Keratinocyte (primary cell): Measurements from ENCODE around the gene MARCHF10. TPM values are rescaled to one million over a fixed set of nuclear protein-coding genes. Genes with fewer than 3 reads are reported as not detected.

Source experiments
- DNase-seq: peaks from one replicate; pipeline ENCODE4 v3.0.0-alpha.2; 2011; ENCODE audit warnings: low read depth, missing footprints, low spot score
- FAIRE-seq: peaks from 2 replicates; lab custom pipeline; 2011; peaks lifted over from hg19 to GRCh38; lab: Jason Lieb, UNC
- H2AFZ ChIP-seq: 2 replicates; pipeline ENCODE4 v1.6.0; 2012; ENCODE audit warnings: low read length, control low read depth, inconsistent platforms; ENCODE audit not compliant: control insufficient read depth
- H3K27ac ChIP-seq: 2 replicates; pipeline ENCODE4 v1.5.1; 2011; ENCODE audit warnings: low read length; ENCODE audit not compliant: control insufficient read depth, insufficient read depth
- H3K27me3 ChIP-seq: 3 replicates; pipeline ENCODE4 v1.6.0; 2011; ENCODE audit warnings: low read length; ENCODE audit not compliant: control insufficient read depth, insufficient read depth; ENCODE audit errors: extremely low read depth
- H3K36me3 ChIP-seq, 2 experiments: 2 replicates in 1 of 2; 3 replicates in 1 of 2; pipeline ENCODE4 v1.5.1; 2011; ENCODE audit warnings: low read length in 2 of 2, mild to moderate bottlenecking in 1 of 2; ENCODE audit not compliant: control insufficient read depth in 2 of 2, insufficient read depth in 2 of 2; ENCODE audit errors: extremely low read depth in 1 of 2
- H3K4me1 ChIP-seq: 3 replicates; pipeline ENCODE4 v1.5.1; 2011; ENCODE audit warnings: low read length; ENCODE audit not compliant: control insufficient read depth, insufficient read depth; ENCODE audit errors: extremely low read depth
- H3K4me2 ChIP-seq: 3 replicates; pipeline ENCODE4 v1.6.0; 2011; ENCODE audit warnings: low read depth, low read length; ENCODE audit not compliant: control insufficient read depth, insufficient read depth; ENCODE audit errors: extremely low read depth
- H3K4me3 ChIP-seq, 3 experiments: fragments of 200-600 bp in 1 of 3; sonication (generic) in 1 of 3; 2 replicates in 2 of 3; 3 replicates in 1 of 3; pipeline ENCODE4 v1.5.1; 2011 to 2016; ENCODE audit warnings: low read length in 3 of 3, mild to moderate bottlenecking in 3 of 3, control low read depth in 2 of 3, inconsistent platforms in 1 of 3, low read depth in 1 of 3, mixed read lengths in 1 of 3, mixed run types in 1 of 3, moderate library complexity in 1 of 3; ENCODE audit not compliant: control insufficient read depth in 2 of 3, insufficient read depth in 2 of 3; ENCODE audit errors: extremely low read depth in 1 of 3
- H3K79me2 ChIP-seq: 2 replicates; pipeline ENCODE4 v1.6.0; 2012; ENCODE audit warnings: low read length; ENCODE audit not compliant: control insufficient read depth, insufficient read depth
- H3K9ac ChIP-seq: 3 replicates; pipeline ENCODE4 v1.6.0; 2011; ENCODE audit warnings: low read length; ENCODE audit not compliant: control insufficient read depth, insufficient read depth; ENCODE audit errors: extremely low read depth
- H3K9me1 ChIP-seq: 3 replicates; pipeline ENCODE4 v1.6.0; 2011; ENCODE audit warnings: low read length; ENCODE audit not compliant: control insufficient read depth, insufficient read depth; ENCODE audit errors: extremely low read depth
- H3K9me3 ChIP-seq: 2 replicates; pipeline ENCODE4 v1.5.1; 2012; ENCODE audit warnings: low read depth, low read length; ENCODE audit not compliant: control insufficient read depth
- H4K20me1 ChIP-seq: 3 replicates; pipeline ENCODE4 v1.6.0; 2011; ENCODE audit warnings: low read length; ENCODE audit not compliant: control insufficient read depth, insufficient read depth; ENCODE audit errors: extremely low read depth
- EZH2 ChIP-seq: IDR thresholded peaks from one replicate; pipeline ENCODE4 v1.6.1; 2012; ENCODE audit warnings: inconsistent platforms, mild to moderate bottlenecking, low read length, moderate library complexity
- dilution Hi-C: fragments of 300-500 bp; cut with MboI; formaldehyde crosslinking; loops from one replicate; pipeline ENCODE4 v1.7.0; 2020; ENCODE audit warnings: low sequenced_read_pairs; ENCODE audit not compliant: extremely low pct_ligation_motif_present
- polyA plus RNA-seq, 5 experiments: library from polyadenylated mRNA; depleted of rRNA in 3 of 5; stranded (reverse) in 3 of 5; stranded (forward) in 1 of 5; unstranded in 1 of 5; fragments of >200 nt; gene quantifications; 1 replicate in 1 of 5; 2 replicates in 3 of 5; 3 replicates in 1 of 5; pipeline versions ENCODE4 v1.2.1 to v1.2.3, GENCODE V29; 2011 to 2012; ENCODE audit warnings: missing spikeins in 2 of 5, low read depth in 1 of 5, low replicate concordance in 1 of 5
- TF ChIP-seq, protein P1 (sequence below), 3 experiments: IDR thresholded peaks in 1 of 3; conservative IDR thresholded peaks in 1 of 3; optimal IDR thresholded peaks in 1 of 3; 2 replicates in 2 of 3; 3 replicates in 1 of 3; pipeline versions ENCODE3 to v1.5.1; 2011; ENCODE audit warnings: low read length in 3 of 3, mild to moderate bottlenecking in 3 of 3, moderate library complexity in 2 of 3, control low read depth in 1 of 3, inconsistent platforms in 1 of 3; ENCODE audit not compliant: insufficient read depth in 2 of 3; ENCODE audit errors: extremely low read depth in 1 of 3

The MARCHF10 gene
- polyA plus RNA-seq, 1 donor (not counting 4 experiments of a cell fraction or from before 2014, with no cell fraction given) = not detected

- no peaks in the 10 kb centered on the region for H3K36me3 ChIP-seq
- H3K4me3 ChIP-seq = no peak overlapping the region
- TF ChIP-seq, protein P1, sequence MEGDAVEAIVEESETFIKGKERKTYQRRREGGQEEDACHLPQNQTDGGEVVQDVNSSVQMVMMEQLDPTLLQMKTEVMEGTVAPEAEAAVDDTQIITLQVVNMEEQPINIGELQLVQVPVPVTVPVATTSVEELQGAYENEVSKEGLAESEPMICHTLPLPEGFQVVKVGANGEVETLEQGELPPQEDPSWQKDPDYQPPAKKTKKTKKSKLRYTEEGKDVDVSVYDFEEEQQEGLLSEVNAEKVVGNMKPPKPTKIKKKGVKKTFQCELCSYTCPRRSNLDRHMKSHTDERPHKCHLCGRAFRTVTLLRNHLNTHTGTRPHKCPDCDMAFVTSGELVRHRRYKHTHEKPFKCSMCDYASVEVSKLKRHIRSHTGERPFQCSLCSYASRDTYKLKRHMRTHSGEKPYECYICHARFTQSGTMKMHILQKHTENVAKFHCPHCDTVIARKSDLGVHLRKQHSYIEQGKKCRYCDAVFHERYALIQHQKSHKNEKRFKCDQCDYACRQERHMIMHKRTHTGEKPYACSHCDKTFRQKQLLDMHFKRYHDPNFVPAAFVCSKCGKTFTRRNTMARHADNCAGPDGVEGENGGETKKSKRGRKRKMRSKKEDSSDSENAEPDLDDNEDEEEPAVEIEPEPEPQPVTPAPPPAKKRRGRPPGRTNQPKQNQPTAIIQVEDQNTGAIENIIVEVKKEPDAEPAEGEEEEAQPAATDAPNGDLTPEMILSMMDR (optimal IDR thresholded peaks at IDR 0.05 in 1 of 3, IDR thresholded peaks at IDR 0.05 in 1 of 3, conservative IDR thresholded peaks at IDR 0.05 in 1 of 3; ENCODE audit: extremely low read depth in 1 of 3, insufficient read depth in 2 of 3, low read length in 3 of 3) = no peak
- TF ChIP-seq EZH2 = no peak
- H3K4me2 ChIP-seq = no peak overlapping the region
- no peaks in the 10 kb centered on the region for H3K9me3 ChIP-seq
- FAIRE-seq (no peak), DNase-seq (no peak)
- no peaks in the 10 kb centered on the region for H4K20me1 ChIP-seq
- H3K27me3 ChIP-seq = no peaks in the 10 kb centered on the region
- no peak overlapping the region for H3K27ac ChIP-seq
- H3K79me2 ChIP-seq = no peaks in the 10 kb centered on the region
- no peak overlapping the region for H3K9ac ChIP-seq
- H2AFZ ChIP-seq = no peak overlapping the region
- no peaks in the 10 kb centered on the region for H3K9me1 ChIP-seq
- peaks cover 14% of the 10 kb centered on the region for H3K4me1 ChIP-seq
- dilution Hi-C loops = no loop called here
Observed at GRCh38 chr17:62792447-62792800, 15.7 kb downstream of the MARCHF10 start.

DNA sequence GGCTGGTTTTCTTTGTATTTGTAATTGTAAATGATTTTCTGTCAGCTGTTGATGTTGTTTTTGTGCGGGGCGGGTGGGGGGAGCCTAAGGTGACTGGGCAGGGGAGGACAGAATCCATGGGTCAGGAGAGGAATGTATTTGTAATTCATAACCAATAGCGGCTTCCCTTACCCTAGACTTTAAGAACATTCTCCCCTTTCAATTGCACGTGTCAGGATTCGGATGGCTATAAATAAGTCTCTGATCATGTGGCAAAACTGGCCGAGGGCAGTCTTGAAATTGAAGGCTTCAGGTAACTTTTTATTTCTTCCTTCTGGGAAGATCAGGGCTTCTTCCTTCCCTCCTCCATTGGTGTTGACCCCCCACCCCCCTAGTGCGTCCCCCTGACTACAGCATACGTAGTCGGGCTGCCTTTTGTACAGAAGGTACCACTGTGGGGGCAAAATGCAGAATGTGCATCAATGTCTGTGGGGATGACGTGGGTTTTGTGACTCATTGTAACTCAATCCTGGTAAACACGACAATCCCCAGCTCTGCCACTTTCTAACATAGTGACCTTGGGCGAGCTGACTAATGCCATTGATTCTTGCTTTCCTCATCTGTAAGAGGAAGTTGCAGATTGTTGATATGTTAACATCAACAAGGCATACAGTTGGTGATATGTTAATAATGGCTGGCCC is 16.2 kb downstream of the MARCHF10 start:
- no peaks in the 10 kb centered on the region for H3K9me3 ChIP-seq
- no peak overlapping the region for H3K9ac ChIP-seq
- peaks cover 19% of the 10 kb centered on the region for H3K4me1 ChIP-seq
- no peaks in the 10 kb centered on the region for H3K9me1 ChIP-seq
- dilution Hi-C loops = no loop called here
- FAIRE-seq (no peak), DNase-seq (no peak)
- no peak overlapping the region for H3K27ac ChIP-seq
- no peak overlapping the region for H2AFZ ChIP-seq
- H3K4me3 ChIP-seq = no peak overlapping the region
- H3K27me3 ChIP-seq = no peaks in the 10 kb centered on the region
- H3K36me3 ChIP-seq = no peaks in the 10 kb centered on the region
- H4K20me1 ChIP-seq = no peaks in the 10 kb centered on the region
- TF ChIP-seq, protein P1 (optimal IDR thresholded peaks at IDR 0.05 in 1 of 3, IDR thresholded peaks at IDR 0.05 in 1 of 3, conservative IDR thresholded peaks at IDR 0.05 in 1 of 3; ENCODE audit: extremely low read depth in 1 of 3, insufficient read depth in 2 of 3, low read length in 3 of 3) = no peak
- no peak for TF ChIP-seq EZH2
- no peak overlapping the region for H3K4me2 ChIP-seq
- no peaks in the 10 kb centered on the region for H3K79me2 ChIP-seq
